ENCODE data around the gene PLCB4. TPM values are rescaled to one million over a fixed set of nuclear protein-coding genes. Genes with fewer than 3 reads are reported as not detected.
"Not testable (repeated sequence)": the region's sequence is repeated elsewhere in the genome, so short reads cannot be mapped to it uniquely, and the experiment has no call there.

Gene PLCB4
- total RNA-seq, 1 donor from 2014 or later = 6.6 TPM

DNA sequence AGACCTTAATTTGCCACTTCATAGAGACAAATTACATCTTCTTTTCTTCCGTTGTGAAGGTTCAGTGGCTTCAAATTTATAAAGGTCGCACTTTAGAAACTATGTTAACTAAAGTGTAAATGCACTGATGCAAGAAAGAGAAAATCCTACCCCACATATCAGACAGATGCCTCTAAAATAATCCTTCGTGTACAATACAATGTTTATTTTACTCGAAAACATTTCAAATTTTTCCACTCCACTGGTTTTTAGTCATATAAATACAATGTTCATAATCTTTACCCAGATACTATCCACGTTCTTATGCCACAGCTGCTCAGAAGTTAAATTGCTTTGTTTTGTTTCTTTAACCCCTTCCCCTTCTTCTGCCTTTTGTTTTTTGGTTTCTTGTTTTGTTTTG lies 305.2 kb downstream of the PLCB4 start:
- H3K4me3 ChIP-seq = no peak overlapping the region
- H3K27me3 ChIP-seq (ENCODE audit: low read depth) = no peaks in the 10 kb centered on the region
- TF ChIP-seq, protein P1, sequence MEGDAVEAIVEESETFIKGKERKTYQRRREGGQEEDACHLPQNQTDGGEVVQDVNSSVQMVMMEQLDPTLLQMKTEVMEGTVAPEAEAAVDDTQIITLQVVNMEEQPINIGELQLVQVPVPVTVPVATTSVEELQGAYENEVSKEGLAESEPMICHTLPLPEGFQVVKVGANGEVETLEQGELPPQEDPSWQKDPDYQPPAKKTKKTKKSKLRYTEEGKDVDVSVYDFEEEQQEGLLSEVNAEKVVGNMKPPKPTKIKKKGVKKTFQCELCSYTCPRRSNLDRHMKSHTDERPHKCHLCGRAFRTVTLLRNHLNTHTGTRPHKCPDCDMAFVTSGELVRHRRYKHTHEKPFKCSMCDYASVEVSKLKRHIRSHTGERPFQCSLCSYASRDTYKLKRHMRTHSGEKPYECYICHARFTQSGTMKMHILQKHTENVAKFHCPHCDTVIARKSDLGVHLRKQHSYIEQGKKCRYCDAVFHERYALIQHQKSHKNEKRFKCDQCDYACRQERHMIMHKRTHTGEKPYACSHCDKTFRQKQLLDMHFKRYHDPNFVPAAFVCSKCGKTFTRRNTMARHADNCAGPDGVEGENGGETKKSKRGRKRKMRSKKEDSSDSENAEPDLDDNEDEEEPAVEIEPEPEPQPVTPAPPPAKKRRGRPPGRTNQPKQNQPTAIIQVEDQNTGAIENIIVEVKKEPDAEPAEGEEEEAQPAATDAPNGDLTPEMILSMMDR (IDR thresholded peaks at IDR 0.05) = no peak
- H3K4me1 ChIP-seq = no peaks in the 10 kb centered on the region
- intact Hi-C loops (cut with DNase I) = no loop called here
- DNase-seq = no peak
- no peaks in the 10 kb centered on the region for H3K9me3 ChIP-seq
- H3K27ac ChIP-seq = no peak overlapping the region
- H3K36me3 ChIP-seq = no peaks in the 10 kb centered on the region
- ATAC-seq = no peak

DNA sequence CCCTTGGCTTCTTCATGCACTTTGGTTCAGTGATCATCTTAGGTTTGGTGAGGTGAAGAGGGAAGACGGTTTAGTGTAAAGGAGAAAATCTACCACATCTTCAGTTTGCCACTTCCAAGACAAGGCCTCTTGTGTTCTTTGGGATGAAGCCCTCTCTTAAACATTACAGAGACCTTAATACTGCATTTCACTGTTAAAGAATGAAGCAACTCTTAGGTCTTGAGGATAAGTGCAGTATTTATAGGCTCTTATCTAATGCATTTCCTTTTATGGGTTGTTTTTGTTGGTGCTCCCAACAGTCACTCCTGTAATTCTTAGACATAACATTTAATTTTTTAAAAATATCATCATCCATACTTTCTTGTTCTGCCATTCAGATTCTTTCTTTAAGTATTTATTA lies 305.6 kb downstream of the PLCB4 start:
- TF ChIP-seq, protein P1 (IDR thresholded peaks at IDR 0.05) = no peak
- no peaks in the 10 kb centered on the region for H3K36me3 ChIP-seq
- H3K27ac ChIP-seq = no peak overlapping the region
- no peak overlapping the region for H3K4me3 ChIP-seq
- intact Hi-C loops (cut with DNase I) = no loop called here
- no peaks in the 10 kb centered on the region for H3K9me3 ChIP-seq
- H3K4me1 ChIP-seq = no peaks in the 10 kb centered on the region
- DNase-seq (no peak), ATAC-seq (no peak)
- no peaks in the 10 kb centered on the region for H3K27me3 ChIP-seq (ENCODE audit: low read depth)

DNA sequence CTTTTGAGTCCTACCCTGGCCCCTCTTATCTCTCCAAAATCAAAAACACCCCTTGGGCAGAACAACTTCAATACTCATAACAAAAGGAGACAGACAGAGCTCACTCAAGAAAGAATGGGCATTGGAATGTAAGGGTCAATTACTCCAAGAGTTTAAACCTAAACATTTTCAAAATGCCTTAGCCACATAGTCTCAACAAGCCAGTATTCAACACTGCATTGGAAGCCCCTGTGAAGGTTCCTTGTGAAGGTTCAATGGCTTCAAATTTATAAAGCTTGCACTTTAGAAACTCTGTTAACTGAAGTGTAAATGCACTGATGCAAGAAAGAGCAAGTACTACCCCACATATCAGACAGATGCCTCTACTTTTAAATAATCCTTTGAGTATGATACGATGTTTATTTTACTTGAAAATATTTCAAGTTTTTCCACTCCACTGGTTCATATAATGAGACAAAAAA lies 306.4 kb downstream of the PLCB4 start:
- intact Hi-C loops (cut with DNase I) = no loop called here
- ATAC-seq (no peak), DNase-seq (no peak)
- TF ChIP-seq, protein P1 (IDR thresholded peaks at IDR 0.05) = no peak
- Histone ChIP-seq H3K36me3 (no peaks in the 10 kb centered on the region), H3K4me3 (no peak overlapping the region), H3K4me1 (no peaks in the 10 kb centered on the region), H3K27me3 (ENCODE audit: low read depth) (no peaks in the 10 kb centered on the region), H3K9me3 (no peaks in the 10 kb centered on the region), H3K27ac (no peak overlapping the region)

DNA sequence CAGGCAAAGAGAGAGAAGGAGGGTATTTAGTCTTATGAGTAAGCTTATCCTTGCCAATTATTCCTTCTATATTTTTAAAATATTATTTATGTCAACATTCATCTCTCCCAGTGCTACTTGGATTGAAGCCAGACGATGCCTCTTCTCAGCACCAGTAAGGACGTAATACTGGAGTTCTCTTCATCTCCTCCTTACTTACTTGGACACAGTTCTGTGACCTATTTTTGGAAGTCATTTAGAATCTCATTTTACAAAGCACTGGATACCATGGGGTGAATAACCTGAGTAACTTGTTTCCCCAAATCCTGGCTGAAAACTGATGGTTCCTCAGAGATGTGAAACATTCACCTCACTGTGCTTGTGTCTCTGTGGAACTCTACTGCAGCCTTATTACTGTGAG lies 308.1 kb downstream of the PLCB4 start:
- ATAC-seq (no peak), DNase-seq (no peak)
- H3K4me1 ChIP-seq = no peaks in the 10 kb centered on the region
- TF ChIP-seq, protein P1 (IDR thresholded peaks at IDR 0.05) = no peak
- no peak overlapping the region for H3K27ac ChIP-seq
- H3K4me3 ChIP-seq = no peak overlapping the region
- H3K9me3 ChIP-seq = no peaks in the 10 kb centered on the region
- H3K36me3 ChIP-seq = no peaks in the 10 kb centered on the region
- intact Hi-C loops (cut with DNase I) = no loop called here
- H3K27me3 ChIP-seq (ENCODE audit: low read depth) = no peaks in the 10 kb centered on the region

DNA sequence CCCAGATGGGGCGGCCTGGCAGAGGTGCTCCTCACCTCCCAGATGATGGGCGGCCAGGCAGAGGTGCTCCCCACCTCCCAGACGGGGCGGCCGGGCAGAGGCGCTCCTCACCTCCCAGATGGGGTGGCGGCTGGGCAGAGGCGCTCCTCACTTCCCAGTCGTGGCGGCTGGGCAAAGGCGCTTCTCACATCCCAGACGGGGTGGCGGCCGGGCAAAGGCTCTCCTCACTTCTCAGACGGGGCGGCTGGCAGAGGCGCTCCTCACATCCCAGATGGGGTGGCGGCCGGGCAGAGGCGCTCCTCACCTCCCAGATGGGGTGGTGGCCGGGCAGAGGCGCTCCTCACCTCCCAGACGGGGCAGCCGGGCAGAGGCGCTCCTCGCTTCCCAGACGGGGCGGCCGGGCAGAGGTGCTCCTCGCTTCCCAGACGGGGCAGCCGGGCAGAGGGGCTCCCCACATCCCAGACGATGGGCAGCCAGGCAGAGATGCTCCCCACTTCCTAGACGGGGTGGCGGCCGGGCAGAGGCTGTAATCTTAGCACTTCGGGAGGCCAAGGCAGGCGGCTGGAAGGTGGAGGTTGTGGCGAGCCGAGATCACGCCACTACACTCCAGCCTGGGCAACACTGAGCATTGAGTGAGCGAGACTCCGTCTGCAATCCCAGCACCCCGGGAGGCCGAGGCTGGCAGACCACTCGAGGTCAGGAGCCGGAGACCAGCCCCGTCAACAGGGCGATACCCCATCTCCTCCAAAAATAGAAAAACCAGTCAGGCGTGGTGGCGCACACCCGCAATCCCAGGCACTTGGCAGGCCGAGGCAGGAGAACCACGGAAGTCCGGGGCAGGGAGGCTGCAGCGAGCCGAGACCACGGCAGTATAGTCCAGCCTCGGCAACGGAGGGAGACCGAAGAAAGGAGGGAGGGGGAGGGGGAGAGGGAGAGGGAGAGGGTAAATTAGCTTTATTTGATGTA lies 316.7 kb downstream of the PLCB4 start:
- H3K27me3 ChIP-seq (ENCODE audit: low read depth); H3K4me1 ChIP-seq; H3K4me3 ChIP-seq; H3K36me3 ChIP-seq; ATAC-seq; H3K9me3 ChIP-seq; DNase-seq; H3K27ac ChIP-seq; intact Hi-C loops (cut with DNase I): not testable (repeated sequence)

DNA sequence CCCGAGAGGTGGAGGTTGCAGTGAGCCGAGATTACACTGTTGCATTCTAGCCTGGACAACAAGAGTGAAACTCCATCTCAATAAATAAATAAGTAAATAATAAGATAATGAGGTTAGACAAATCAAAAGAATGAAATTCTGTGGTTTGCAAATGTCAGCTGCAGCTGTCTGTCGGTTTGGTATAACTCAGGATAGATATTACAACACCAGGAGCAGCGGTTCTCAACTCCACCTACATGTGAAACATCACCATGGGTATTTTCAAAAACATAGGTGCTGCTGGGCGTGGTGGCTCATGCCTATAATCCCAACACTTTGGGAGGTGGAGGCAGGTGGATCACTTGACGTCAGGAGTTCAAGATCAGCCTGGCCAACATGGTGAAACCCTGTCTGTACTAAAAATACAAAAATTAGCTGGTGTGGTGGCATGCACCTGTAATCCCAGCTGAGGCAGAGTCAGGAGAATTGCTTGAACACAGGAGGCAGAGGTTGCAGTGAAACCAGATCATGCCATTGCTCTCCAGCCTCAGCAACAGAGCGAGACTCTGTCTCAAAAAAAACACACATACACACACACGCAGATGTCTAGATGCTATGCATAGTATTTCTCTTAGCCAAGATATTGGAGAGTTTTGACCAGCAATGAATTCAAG lies 319.4 kb downstream of the PLCB4 start:
- no peaks in the 10 kb centered on the region for H3K27me3 ChIP-seq (ENCODE audit: low read depth)
- peaks cover 11% of the 10 kb centered on the region for H3K4me1 ChIP-seq
- DNase-seq (no peak), ATAC-seq (no peak)
- H3K27ac ChIP-seq = no peak overlapping the region
- H3K4me3 ChIP-seq = no peak overlapping the region
- H3K9me3 ChIP-seq = no peaks in the 10 kb centered on the region
- TF ChIP-seq, protein P1 (IDR thresholded peaks at IDR 0.05) = no peak
- intact Hi-C loops (cut with DNase I) = no loop called here
- peaks cover 9% of the 10 kb centered on the region for H3K36me3 ChIP-seq

Data from lower lobe of right lung (tissue), 2 donors.